Stimulated activated CD8-positive, alpha-beta memory T cell treated with anti-CD3 and anti-CD28 coated beads, Interleukin-2, amount 100 ng/mL, for 1 hour (primary cell): ENCODE measurements around the gene MRPL33.

Experiments used
- DNase-seq, 2 donors: peaks; one replicate each; pipeline ENCODE4 v3.0.0-alpha.2; 2020; ENCODE audit warnings: low read depth in 2 of 2

MRPL33 gene

DNA sequence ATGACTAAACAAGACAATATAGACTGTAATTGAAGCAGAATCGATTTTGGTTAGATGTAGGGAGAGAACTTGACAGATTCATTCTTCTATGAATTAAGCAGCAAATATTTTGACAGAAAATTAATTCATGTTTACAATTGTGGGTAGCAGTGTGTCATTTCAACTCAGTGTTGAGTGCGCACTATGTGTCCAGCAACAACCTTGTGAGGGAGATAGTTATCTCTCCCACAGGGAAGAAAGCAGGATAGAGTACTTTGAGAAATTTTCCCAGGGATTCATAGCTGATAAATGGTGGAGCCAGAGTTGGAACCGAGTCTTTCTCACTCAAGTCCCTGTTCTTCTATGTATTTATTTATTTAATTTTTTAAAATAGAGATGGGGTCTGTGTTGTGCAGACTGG, 5.2 kb downstream of the MRPL33 start:
- DNase-seq = no peak

DNA sequence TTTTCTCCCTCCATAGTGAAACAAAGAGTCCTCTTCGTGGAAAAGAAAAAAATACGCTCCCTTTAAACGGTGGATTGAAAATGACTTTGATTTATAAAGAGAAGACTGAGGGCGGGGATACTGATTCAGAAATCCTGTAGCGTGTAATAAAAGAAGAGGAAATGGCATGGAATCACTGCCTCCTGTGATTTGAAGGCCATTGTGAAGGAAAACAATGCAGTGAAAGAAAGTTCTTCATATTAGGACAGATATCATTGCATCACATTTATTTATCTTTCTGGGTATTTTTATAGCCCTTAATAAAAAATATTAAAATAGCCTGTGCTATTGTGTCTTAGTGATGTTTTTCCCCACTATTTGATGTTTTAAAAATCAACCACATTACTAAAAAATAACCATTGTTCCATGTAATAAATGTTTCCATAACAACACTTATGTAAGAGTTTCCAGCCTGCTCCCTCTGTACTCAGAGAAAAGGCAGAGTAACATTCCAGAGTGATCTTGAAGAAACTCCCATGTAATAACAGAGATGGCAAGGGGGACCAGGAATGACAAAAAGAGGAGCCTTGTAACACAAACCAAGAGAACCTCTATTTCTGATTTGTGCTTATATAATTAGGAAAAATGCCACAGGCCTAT, 8.0 kb downstream of the MRPL33 start:
- DNase-seq = no peak

DNA sequence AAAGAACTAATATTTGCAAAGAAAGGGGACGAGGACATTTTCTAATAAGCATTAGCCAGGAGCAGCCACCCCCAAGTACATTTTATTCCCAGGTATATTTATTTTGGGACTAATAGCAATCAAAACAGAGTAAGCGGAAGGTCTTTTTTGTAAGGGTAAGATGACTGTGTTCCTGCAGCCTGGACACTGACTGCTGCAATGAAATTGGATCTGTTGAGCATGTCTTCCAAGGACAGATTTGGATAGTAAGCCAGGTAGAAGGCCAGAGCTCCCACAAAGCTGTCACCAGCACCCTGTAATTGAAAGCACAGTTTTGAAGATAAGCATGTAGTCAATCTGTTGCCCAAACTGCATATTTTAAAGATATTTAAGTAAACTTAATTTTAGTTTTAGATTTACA, 10.0 kb downstream of the MRPL33 start:
- DNase-seq = no peak

DNA sequence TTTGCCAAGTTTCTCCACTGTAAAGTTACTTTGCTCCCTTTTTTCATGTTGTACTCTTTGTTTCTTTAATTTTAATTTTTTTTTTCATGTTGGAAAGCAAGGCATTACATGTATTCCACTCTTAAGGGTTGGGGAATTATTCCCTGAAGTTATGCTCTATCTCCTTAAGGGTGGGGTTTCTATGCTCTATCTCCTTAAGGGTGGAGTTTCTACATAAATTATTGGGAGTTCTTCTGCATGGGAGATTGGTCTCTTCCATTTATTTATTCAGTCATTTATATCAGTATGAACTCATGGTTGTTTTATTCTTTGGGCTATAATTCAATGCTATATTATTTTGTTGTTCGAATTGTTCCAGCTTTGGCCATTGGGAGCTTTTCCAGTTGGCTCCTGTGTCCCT, 11.2 kb downstream of the MRPL33 start:
- DNase-seq = no peak

DNA sequence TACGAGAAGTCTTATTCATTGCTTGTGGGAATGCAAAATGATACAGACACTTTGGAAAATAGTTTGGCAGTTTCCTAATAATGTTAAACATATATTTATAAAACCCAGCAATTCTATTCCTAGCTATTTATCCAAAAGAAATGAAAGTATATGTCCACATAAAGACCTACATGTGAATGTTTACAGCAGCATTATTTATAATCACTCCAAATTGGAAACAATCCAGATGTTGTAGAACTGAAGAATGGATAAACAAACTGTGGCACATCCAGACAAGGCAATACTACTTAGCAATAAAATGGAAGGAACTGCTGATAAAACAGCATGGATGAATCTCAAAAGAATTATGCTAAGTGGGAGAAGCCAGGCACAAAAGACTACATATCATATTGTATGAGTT, 19.3 kb downstream of the MRPL33 start:
- no peak for DNase-seq

DNA sequence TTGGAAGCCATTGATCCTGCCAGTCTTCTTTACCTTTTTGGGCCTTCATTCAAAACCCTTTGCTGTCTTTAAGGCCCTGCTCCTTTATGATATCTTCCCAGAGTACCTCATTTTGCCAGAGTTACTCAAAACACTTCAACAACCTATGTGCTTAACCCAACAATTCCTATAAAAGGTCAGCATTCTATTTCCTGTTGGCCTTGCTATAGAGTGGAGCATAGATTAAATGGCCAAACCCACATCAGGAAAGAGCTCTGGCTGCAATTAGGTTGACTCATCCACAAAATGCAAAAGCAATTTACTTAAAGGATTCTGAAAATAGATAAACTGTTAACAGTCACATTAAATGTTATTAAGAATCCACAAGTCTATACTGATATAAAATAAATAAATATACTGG, 21.2 kb downstream of the MRPL33 start:
- DNase-seq = no peak

DNA sequence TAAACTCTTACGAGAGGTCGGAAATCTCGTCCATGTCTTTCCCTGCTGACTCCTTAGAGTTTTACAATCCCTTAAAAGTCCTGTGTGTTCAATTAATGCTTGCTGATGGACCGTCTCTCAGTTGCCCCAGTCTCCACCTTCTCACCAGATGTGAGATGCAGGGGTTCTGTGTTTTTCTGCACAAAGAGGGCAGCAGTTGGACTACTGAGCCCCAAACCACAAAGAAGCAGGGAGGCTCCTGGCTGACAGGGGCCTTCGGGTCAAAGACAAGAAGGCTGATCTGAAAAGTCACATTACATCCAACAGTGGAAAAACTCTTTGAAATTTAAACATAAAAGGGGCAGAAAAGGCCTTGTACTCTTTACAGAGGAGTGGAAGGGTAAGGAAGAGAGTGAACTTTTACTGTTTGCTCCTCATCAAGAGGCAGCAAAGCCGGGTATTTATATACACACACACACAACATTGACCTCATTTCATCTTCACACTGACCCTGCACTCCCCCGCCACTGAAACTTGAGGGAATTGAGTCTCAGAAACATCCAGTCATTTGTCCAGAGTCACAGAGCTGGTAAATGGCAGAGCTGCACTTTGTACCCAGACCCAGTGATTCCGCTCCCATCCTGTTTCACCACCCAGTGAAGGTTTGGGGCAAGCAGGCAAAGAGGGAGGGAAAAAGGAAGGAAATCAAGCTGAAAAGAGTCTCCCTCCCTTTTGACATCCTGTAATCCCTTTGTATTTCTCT, 23.7 kb downstream of the MRPL33 start:
- DNase-seq = no peak

DNA sequence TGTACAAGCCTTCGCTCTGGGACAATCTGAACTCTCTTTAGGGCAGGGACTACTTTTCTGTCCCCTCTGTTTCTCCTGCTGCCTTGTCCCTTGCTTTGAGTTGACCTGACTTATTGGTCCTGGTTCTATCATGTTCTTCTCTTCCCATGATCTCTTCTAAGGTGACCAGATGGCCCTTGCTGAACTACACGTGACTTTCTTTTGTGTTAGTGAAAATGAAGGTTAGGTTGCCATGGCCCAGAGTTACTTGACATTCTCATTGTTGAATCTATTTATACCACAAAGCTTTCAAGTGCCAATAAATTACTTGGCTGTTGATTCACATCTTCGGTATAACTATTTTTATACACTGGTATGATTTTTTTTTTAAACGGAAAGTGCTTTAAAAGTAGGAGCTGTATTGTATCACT, 24.4 kb downstream of the MRPL33 start:
- DNase-seq = no peak

DNA sequence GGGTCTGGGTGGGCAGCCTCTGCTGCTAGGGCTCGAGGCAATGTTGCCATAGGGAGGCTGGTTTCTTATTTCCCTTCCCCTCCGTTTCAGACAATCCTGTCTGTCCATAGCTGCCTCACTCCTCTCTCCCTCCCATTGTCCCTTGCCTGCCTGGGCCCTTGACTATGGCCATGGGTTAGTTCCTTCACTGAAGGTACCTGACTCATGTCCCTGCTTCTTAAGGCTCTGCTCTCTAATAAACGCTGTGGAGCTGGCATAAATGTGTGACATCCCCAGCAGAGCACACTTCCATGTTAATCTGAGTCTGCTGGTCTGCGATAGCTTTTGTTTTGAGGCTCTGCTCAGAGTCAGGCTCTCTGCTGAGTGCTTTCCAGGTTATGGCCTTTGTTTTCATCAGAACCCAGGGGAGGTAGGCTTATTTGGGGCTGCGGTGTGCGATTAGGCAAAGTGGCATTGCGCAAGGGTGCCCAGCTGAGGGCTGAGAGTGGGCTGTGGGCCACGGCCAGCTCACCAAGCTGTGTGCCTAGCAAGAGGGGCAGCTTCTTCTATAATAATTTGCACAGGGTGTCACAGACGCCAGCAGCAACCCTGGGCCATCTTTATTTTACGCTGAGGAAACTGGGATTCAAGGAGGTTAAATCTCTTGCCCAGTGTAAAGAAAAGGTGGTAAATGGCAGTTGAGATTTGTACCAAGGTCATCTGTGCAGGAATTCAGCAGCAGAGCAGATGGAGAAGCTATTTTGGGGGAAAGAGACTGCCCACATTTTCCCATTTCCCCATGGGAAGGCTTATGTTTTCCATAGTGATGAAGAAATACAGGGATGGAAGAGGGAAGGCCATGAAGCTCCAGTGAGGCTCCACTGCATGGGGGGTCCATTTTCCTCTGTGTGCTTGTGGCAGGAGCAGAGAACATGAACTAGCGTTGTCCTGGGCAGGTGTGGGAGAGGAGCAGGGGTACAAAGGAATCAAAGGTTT, 25.6 kb downstream of the MRPL33 start:
- no peak for DNase-seq

DNA sequence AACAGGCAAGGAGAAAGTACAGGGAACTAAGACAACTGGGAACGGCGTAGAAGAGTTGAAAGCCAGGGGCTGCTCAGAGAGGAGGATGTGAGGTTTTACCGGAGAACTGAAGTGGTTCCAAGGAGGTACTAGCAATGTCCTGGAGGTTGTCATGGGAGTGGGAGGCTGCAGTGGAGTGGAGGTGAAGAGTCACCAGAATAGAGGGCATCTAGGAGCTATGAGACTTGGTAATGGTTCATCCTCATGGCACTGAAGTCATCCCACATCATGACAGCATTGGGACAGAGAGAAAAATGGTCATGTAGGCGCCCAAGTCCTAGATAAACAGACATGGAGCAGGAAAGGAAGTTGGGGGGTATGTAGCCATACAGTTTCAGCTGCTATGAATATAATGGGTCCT, 26.3 kb downstream of the MRPL33 start:
- DNase-seq = no peak

DNA sequence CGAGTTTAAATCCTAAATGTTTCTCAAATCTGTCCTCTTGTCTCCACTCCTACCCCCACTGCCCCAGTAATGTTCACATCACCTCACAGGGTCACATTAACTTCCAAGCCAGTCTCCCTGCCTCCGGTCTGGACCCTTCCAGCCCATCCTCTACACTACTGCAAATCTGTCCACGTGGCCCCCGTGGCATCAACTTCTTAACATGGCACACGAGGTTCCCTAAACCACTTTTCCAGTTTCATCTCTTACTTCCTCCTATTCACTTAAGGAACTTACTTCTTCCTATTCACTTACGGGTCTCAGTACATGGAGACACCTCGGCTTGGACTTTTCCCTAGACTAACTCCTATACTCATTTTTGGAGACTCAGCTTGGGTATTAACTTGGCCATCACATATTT, 27.0 kb downstream of the MRPL33 start:
- DNase-seq = no peak

DNA sequence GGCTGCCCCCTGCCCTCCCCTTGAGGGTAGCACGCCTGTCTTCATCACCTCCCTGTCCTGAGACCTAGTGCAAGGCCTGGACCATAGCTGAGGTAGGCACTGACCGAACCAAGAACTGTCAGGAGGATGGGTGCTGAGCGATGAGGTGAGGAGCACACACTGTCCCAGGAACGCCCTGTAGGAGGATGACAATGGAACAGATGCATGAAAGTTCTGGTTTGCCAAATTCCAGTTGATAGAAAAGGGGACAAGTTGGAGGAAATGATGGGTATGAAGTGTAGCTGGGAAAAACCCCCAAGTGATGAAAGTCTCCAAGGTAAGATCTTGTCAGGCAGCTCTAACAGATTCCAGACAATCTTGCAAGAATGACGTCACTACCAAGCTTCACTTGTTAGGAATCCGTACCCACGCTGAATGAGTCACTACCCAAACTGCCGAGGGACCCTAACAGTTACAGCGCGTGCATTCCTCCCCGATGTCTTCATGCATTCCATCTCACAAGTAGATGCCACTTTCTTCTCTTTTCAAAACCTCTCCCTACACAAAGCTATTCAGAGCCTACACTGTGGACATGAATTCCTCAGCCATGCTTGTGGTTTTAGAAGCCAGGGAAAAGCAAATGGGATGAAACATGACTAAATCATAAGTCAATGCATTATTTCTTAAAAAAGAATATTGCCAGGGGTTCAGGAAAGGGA, 27.6 kb downstream of the MRPL33 start:
- DNase-seq = no peak

DNA sequence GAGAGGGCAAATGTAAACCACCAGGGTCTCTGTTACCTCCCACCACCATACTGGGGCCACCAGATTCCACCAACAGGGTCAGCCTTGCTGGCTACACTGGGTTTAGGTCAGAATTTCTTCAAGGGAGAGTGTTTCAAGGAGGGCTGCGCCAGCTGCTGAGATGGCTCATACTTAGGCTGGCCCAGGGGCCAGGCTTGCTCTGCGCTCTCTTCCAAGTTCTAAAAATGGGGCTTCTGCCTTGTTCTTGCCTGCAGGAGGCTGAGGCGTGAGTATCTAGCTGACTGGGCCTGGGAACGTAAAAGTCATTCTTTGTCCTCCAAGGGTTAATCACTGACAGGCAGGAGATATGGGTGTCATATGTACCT, 28.1 kb downstream of the MRPL33 start:
- DNase-seq = no peak

DNA sequence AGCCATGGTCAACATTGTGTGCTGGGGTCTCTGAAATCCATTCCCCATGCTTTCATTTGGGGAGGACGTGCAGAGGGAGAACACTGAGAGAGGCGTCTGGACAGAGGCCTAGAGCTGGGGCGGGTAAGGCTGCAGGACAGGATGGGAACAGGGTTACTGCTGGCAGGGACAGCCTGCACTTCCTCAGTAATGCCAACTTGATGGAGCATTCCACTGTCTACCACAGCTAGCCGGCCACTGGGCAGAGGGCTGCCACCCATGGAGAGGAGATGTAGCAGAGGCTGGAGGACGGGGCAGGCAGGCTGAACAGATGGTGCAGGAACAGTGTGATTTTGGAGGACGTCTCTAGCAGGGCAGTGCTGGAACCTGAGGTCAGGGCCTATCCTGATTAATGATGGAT, 29.3 kb downstream of the MRPL33 start:
- DNase-seq = no peak

DNA sequence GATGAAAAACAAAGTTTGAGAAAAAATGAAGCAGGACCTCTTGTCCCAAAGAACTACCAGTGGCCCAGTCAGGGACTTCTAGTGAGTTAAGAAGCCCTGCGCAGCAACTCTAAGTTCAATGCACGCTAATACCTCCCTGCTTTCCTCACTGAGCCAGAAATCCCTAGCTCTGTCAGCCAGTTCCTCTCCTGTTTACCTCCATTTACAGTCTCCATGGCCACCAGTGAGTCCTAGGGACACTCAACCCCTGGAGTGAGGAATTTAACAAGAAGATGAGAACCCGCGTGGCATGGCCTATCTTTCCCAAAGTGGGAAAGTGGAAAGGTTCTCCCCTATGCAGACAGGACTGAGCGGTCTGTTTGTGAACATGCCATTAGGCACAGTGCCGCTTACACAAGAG, 31.0 kb downstream of the MRPL33 start:
- no peak for DNase-seq

DNA sequence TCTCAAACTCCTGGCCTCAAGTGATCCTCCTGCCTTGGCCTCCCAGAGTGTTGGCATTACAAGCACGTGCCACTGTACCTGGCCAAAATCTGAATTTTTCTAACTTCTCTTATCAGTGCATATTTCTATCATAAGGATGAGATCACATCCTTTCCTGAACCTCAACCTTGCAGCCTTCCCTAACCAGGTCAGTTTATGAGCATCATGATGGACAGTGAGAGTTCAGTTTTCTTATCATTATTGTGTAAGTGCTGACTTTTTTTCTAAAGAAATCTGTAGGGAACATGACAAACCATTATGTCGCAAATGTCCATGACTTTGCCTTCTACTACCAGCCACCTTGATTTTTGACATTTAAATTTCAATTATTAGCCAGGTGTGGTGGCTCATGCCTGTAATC, 31.5 kb downstream of the MRPL33 start:
- no peak for DNase-seq

DNA sequence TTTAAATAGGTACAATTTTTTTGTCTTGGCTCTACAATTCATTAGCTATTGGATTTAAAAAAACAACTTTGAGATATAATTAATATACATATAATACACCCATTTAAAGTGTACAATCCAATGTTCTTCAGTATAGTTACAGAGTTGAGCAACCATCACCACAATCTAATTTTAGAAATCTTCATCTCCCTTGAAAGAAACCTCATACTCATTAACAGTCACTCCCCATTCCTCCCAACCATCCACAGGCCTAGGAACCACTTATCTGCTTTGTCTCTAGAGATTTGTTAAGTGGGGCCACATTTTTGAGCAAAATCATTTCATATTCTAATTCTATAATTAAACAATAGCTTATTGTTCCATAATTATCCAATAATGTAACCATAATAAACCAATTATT, 32.6 kb downstream of the MRPL33 start:
- DNase-seq = no peak

DNA sequence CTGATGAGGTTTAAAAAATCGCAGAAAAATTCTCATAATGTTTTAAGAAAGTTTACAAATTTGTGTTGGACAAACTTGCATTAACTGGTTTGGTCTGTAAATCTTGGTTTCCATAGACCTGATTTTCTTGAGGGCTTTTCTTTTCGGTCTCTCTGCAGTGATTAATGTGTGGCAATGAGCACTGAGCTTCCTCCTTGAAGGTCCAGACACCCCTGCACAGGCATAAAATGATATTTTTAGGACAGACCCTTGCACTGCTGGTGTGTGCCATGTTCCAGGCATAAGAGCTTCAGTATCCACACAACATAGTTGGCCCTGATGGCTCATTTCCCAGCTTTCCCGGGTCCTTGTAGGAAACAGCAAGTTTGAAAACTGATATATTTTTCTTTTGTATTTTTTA, 33.7 kb downstream of the MRPL33 start:
- DNase-seq = no peak

DNA sequence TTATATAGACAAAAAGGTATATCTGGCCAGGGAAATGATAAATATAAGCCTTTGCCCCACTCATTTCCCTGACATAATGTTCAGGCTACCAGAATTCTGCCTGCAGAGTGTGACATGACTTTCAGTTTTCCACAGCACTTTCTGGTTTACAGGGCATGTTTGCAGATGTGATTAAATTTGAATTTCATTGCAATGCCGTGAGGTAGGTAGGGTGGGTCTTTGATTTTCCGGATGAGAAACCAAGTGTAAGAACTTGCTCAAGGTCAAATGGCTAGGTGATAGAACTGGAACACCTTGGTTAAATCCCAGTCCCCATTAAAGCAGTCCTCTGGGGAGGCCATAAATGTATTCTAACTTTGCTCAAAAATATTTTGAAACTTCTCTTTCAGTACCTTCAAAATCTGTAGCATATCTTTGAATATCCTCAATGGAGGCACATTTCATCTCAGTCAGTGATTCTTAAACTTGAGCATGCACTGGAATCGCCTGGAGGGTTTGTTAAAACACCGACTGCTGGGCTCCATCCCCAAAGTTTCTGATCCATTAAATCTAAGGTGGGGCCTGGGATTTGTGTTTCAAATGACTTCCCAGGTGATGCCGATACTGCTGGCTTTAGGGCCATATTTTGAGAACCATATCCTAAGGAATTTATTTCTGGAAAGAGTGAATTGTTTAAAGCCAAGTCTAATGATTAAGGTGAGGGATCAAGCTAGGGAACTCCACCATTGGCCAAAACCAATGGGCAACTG, 35.0 kb downstream of the MRPL33 start:
- DNase-seq = no peak

DNA sequence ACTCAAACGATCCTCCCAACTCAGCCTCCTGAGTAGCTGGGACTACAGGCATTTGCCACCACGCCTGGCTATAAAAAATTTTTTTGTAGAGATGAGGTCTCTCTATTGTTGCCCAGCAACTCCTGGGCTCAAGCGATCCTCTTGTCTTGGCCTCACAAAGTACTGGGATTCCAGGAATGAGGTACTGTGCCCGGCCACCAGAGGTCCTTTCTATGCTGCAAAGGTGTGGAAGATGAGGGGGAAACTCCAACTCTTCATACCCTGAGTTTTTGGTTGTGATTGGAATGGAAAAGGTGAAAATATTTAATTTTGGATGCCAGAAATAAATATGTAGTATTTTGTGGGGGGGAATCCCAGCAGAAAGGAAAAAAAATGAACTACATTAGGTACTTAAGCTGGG, 36.0 kb downstream of the MRPL33 start:
- DNase-seq = no peak

DNA sequence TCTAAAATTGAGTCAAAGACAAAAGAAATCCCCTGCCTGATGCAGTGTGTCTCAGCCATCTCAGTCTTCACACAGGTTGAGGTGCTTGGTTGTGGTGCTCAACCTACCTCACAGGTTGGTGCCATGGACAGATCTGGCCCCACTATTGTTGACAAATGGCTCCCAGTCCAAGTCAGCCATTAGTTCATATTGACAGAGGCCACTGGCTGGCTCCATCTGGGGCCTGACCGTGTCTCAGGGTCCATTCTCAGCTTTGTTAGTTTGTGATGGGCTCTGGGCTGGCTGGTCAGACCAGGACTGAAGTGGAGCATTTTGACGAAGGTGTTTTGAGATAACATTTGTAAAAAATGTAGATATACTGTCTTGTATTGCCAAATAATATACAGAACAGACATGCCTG, 36.9 kb downstream of the MRPL33 start:
- no peak for DNase-seq
